NOMO-1 treated with DMSO at 0.1 percent for 48 hours (cell line): Measurements from ENCODE around the gene CDK2AP2.
A peak's percentile ranks its signal among the peaks of the same experiment; 100 is the strongest.
"Not testable (repeated sequence)": the region's sequence is repeated elsewhere in the genome, so short reads cannot be mapped to it uniquely, and the experiment has no call there.

Source experiments
- DNase-seq: peaks from one replicate; lab custom pipeline; 2025; ENCODE audit not compliant: unreplicated experiment; lab: John Stamatoyannopoulos, UW

The CDK2AP2 gene

DNA sequence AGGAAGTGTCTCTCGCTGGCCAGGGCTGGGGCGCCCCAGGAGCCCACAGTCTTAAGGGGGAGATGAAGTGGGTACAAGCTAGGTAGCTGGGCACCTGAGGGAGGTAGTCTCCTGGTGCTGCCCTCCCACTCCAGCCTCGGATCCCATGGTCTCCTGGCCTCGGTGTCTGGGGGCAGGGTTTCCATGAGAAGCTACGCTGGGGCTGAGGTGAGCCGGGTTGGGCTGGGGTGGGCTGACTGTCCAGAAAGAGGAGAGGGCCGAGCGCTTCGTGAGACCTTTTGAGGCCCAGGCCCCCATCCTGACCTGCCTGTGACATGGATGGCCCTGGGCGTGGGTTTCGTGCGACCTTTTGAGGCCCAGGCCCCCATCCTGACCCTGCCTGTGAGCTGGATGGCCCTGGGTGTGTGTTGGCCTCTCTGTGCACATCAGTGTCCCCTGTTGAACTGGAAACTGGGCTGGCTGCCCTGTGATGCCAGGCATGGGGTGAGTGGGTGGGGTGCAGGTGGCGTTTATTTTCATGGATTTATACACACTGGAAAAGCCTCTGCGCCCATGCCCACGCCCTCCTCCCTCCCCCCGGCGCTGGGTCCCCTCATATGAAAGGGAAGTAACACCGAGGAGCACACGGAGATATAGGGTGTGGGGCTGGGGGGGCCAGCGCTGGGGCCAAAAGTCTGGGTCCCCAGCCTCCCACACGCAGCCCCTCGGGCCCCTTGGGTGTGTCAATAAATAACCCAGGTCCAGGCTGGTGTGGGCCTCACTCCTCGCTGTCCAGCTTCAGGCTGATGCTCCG, 16.5 kb downstream of the CDK2AP2 start:
- no peak for DNase-seq

- DNase-seq: no peak
These were observed 17.3 kb downstream of the CDK2AP2 start for GRCh38 chr11:67490727-67491065.

DNA sequence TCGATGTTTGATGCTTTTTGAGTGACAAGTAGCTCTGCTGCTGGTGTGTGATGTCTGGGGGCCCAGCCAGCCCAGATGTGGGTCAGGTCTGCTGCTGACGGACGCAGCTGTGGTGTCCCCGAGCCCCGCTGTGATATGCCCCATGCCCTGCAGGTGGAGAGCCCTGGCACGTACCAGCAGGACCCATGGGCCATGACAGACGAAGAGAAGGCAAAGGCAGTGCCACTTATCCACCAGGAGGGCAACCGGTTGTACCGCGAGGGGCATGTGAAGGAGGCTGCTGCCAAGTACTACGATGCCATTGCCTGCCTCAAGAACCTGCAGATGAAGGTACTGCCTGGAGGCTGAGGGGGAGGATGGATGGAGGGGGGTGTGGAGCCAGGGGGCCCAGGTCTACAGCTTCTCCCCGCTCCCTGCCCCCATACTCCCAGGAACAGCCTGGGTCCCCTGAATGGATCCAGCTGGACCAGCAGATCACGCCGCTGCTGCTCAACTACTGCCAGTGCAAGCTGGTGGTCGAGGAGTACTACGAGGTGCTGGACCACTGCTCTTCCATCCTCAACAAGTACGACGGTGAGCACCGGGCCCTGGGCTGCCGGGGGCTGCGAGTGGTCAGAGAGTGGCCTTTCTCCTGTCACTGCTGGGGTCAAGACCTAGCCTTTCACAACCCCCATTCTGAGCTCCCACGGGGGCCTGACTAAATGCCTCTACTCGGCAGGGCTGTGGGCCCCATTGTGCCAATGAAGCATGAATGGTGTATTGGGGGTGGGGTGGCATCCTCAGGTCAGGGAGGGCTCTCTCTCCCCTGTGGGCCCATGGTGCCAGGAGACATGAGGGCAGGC, 17.9 kb downstream of the CDK2AP2 start:
- no peak for DNase-seq

DNA sequence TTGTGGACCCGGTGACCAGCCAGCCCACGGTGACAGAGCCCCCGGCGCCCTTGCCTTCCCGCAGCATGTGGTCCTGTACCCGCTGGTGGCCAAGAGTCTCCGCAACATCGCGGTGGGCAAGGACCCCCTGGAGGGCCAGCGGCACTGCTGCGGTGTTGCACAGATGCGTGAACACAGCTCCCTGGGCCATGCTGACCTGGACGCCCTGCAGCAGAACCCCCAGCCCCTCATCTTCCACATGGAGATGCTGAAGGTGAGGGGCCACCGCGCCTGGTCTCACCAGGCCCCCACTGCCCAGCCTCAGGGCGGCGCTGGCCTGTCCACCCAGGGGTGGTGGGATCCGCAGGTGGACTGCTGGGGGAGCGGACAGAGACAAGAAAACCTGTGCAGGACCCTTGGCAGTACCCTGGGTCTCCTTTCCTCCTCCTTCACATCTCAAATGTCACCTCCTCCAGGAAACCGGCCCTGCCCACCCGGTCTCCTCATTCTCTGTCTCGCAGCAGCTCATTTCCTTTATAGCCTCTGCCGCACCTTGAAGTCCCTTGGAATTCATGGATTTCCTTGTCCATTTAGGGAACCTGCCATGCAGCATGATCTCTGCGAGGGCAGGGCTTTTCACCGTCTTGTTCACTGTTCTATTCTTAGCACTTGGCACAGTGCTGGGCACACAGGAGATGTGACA, 18.6 kb downstream of the CDK2AP2 start:
- no peak for DNase-seq

DNA sequence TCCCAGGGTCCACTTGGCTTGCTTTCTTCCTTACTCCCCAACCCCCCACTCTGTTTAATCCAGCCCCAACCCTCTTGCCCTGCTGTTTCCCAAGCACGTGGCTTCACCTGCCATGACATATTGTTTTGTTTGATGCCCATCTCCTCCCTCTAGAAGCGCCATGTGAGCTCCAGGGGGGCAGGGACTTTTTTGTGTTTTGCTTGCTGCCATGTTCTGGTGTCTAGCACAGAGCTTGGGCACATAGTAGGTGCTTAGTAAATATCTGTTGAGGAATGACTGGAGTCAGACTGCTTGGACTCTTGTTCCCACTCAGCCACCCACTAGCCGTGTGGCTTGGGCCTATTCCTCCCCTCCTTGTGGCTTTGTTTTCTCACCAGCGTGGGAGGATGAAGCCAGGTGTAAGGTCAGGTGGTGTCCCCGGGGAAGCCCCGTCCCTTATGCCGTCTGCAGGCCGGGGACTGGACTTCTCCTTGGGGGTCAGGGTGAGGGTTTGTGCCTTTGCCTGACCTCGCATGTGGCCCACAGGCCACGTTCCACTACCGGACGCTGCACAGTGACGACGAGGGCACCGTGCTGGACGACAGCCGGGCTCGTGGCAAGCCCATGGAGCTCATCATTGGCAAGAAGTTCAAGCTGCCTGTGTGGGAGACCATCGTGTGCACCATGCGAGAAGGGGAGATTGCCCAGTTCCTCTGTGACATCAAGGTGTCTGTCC, 21.3 kb downstream of the CDK2AP2 start:
- no peak for DNase-seq

DNA sequence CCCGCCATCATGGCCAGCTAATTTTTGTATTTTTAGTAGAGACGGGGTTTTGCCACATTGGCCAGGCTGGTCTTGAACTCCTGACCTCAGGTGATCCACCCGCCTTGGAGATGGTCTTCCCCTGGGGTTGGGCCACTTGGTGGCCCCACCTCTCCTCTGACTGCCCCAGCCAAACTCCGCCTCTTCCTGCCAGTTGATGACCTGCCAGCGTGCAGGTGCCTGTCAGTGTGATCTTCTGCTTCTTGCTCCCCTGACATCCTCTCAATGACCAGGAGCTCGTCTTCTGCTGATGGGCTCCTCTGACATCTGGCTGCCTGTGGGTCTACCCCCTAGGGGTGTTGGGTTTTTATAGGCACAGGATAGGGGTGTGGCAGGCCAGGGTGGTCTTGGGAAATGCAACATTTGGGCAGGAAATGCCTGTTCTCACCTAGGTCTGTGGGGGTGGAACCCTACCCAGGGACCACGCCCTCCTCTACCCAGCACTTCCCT, 22.0 kb downstream of the CDK2AP2 start:
- not testable (repeated sequence) for DNase-seq

- DNase-seq: peak; percentile 64
These were observed 23.1 kb downstream of the CDK2AP2 start for GRCh38 chr11:67484847-67485311.

GRCh38 chr11:67483831-67484665, 23.9 kb downstream of the CDK2AP2 start:
- DNase-seq: no peak

- DNase-seq: peak; percentile 98
These were observed 24.8 kb downstream of the CDK2AP2 start, which contains the start of gene AIP for GRCh38 chr11:67482827-67483798. TSS of gene AIP (plus strand) at chr11:67483026. CDS start at chr11:67483159, 133 bp downstream.

GRCh38 chr11:67482275-67482826, 25.6 kb downstream of the CDK2AP2 start:
- peak; percentile 88 for DNase-seq

- DNase-seq: not testable (repeated sequence)
These were observed 30.5 kb downstream of the CDK2AP2 start for GRCh38 chr11:67477344-67478050.

DNA sequence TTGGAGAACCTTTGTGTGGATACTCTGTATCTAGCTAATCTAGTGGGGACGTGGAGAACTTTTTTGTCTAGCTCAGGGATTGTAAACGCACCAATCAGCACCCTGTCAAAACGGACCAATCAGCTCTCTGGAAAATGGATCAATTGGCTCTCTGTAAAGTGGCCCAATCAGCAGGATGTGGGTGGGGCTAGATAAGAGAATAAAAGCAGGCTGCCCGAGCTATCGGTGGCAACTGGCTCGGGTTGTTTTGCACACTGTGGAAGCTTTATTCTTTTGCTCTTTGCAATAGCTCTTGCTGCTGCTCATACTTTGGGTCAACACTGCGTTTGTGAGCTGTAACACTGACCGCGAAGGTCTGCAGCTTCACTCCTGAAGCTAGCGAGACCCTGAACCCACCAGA, 31.3 kb downstream of the CDK2AP2 start:
- not testable (repeated sequence) for DNase-seq

- no peak for DNase-seq
These were observed 35.1 kb downstream of the CDK2AP2 start for GRCh38 chr11:67472882-67473281.

- no peak for DNase-seq
These were observed 37.5 kb downstream of the CDK2AP2 start for GRCh38 chr11:67470337-67471002.

GRCh38 chr11:67469508-67469811, 38.5 kb downstream of the CDK2AP2 start:
- DNase-seq: no peak

GRCh38 chr11:67468759-67469507, 39.0 kb downstream of the CDK2AP2 start, which contains the start of gene TMEM134:
TSS of gene TMEM134 (minus strand) at chr11:67469251. CDS start at chr11:67469192, 59 bp downstream.
- peak; percentile 87 for DNase-seq

- DNase-seq: no peak
These were observed 39.6 kb downstream of the CDK2AP2 start for GRCh38 chr11:67468456-67468758.
